GM21717 (cell line): Measurements from ENCODE around the gene CD8B2.
"Not testable (repeated sequence)": the region's sequence is repeated elsewhere in the genome, so short reads cannot be mapped to it uniquely, and the experiment has no call there.

Source experiments
- ATAC-seq: cut with Tn5 transposase; IDR thresholded peaks from one replicate; pipeline ENCODE4 v1.9.1; 2021; ENCODE audit warnings: mild to moderate bottlenecking, moderate library complexity; ENCODE audit not compliant: unreplicated experiment

The CD8B2 gene

DNA sequence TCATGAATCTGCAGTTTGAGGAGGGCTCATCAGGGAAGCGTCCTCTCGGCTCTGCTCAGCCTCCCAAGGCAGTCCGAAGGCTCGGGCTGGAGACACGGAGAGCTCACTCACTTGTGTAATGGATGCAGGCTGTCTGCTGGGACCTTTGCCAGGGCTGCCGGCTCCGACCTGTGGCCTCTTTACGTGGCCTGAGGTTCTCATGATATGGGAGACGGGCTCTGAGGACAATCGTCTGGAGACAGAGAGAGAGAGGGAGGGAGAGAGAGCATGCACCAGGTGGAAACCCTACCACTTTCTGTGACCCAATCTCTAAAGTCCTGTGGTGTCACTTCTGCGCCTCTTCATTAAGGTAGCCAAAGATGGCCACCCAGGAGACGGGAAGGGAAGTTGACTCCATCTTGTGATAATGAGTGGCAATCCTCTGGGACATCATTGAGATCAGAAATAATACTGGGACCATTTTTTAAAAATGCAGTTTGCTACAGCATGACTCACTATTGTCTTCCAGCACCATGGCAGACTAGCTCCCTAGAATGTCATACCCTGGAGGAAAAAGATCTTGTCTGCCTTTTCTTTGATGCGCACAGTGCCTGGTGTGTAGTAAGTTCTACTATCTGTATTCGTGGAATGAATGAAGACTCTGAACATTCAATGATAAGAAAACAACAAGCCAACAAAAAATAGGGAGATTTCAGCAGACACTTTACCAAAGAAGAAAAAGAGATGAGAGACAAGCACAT is 60.2 kb downstream of the CD8B2 start:
- no peak for ATAC-seq

DNA sequence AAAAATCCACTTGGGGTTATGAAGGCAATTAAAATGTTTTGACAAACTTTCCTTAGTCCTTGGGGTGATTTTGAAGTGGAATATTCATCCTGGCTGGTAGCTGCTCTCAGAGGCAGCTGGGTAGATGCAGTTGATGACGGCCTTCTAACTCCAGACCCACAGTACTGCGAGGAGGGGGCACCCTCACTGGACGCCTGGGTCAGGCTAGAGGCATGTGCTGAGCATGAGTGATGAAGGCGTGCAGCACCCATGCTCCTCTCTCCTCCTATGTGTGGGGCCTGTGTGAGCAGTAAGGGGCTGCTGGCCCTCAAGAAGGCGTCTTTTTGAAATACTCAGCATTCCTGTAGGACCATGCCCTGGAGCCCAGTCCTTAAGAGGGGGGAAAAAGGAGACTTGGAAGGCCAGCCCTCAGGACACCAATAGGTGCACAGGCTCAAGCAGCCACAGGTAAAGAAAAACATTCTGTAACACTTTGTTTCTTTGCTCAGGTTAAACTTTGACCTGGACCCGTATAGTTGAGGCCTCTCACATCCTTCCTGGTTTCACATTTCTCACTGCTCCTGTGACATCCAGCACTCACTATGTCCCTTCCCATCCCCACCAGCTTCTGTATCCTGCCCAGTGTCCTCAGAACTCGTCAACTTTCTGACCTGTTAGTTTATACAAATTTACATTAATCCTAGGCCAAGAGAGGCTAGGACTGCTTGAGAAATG is 64.4 kb downstream of the CD8B2 start:
- no peak for ATAC-seq

DNA sequence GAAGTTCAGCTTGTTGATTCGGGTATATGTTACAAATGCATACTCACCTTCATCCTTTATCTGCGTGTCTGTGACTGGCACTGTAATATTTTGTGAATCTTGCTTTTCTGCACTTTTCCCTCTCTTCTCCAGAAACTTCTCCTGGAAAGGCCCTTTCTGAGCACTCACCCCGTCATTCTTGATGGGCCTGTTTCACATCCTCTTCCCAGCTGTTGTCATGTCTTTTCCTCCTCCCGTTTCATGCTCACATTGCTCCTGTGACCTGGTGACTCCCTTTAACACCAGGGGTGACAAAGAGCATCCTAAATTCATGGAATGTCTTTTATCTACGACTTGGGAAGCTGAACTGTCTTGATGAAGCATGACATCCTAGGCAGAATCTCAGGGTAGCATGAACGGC is 65.8 kb downstream of the CD8B2 start:
- no peak for ATAC-seq

DNA sequence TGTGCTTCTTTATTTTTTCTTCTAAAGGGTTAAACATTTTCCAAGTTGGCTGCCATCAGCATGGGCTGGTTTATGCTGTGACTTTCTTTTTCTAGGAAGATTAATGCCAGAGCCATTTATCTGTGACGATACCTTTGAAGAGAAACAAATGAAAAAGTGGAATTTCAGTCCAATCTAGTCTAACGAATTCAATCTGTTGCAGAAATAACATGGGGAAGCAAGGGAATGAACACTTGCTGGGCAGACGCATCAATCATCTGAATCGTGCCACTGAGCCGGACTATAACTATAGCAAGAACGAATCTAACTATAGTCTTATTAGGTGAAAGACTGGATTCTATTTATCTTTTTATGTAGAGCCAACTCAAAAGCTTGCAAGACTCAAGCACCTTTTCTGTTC is 66.2 kb downstream of the CD8B2 start:
- no peak for ATAC-seq

DNA sequence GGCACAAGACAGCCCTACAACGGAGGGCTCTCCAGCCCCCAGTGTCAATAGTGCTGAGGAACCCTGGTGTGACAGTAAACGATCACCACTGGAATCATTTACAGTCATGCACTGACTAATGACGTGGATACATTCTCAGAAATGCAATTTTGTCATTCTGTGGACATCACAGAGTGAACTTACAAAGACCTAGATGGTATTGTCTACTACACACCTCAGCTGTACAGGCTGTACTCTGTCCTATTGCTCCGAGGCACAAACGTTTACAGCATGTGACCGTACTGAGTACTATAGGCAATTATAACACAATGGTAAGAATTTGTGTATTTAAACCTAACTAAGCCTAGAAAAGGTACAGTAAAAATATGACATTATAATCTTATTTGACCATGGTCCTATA is 67.2 kb downstream of the CD8B2 start:
- no peak for ATAC-seq

DNA sequence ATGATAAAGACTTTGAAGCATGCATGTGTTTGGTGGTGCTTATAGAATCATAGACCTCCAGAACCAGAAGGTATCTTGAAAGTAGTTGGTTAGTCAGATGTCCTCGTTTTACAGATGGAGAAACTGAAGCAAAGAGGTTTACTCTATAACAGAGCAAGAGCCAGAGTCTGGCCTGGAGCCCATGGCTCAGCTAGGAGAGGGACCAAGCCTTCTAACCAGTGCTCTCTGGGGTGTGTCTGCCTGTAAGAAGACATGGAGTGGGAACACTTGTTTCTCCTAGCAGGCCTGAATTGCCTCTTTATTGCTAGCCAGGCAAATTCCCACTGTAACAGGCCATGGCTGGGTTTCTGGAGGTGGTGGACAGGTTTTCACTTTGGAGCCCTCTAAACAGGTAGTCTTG is 67.9 kb downstream of the CD8B2 start:
- no peak for ATAC-seq

DNA sequence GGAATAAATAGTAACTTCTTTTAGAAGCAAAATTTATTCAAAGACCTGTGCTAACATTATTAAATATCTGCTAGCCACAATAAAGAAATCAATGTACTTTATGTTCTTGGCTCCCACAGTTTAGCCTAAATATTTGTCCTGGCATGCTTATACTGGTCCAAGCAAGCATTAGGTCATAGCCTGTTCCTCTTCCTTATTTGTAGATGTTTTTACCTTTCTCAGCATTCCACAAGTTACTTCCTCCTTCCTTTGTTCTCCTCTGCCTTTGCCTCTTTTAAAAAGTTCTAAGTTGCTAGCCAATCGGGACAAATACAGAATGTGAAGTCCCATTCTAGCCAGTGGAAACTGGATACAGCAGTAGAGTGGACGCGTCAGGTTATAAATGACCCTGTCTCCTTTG is 72.6 kb downstream of the CD8B2 start:
- not testable (repeated sequence) for ATAC-seq

DNA sequence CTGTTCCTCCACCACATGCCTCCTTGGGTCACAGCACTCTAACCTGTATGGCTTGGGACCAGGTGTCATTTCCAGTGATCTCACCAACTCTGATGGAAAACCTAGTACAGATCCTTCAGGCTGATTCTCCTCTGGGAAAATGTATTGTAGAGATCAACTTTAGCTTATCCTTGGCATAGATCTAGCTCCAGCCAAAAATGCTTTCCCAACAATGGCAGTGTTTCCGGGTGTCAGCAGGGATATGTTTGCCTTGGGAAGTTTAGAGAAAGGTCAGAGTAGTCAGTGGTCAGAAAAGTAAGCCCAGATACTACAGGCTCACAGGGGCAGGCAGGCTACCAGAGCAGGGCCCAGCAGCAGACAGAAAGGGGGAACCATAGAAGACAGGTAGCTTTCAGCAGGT is 73.6 kb downstream of the CD8B2 start:
- ATAC-seq = no peak

DNA sequence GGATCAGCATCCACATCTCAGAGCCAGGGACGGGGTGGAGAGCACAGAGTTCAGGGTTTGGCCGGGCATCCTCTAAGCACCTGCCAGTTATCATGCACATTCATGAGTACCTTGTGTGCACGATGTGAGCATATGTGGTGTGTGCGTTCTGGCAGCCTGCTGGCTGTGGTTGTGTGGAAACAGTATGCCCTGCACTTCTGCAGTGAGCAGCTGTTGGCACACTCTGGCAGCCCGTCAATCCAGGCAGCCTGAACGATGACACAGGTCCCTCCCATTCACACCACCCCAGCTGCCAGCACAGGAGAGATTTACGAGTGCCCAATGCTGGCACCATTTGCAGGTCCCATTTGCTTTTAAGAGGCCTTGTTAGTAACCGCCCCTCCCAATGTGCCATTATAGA is 74.2 kb downstream of the CD8B2 start:
- no peak for ATAC-seq

DNA sequence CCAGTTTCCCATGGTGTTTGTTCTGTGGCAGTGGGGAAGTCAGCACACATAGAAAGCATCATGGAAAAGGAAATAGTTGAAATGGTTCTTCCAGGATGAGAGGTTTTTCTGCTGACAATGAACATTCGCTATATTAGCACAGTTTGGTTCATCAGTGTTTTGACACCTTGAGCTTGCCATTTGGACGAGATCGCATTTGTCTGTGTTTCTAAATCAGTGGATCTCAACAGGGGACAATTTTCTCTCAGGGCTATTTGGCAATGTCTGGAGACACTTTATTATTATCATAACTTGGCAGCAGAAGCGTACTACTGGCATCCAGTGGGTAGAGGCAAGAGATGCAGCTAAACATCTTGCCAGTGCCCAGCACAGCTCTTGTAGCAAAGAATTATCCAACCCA is 74.6 kb downstream of the CD8B2 start:
- ATAC-seq = no peak

DNA sequence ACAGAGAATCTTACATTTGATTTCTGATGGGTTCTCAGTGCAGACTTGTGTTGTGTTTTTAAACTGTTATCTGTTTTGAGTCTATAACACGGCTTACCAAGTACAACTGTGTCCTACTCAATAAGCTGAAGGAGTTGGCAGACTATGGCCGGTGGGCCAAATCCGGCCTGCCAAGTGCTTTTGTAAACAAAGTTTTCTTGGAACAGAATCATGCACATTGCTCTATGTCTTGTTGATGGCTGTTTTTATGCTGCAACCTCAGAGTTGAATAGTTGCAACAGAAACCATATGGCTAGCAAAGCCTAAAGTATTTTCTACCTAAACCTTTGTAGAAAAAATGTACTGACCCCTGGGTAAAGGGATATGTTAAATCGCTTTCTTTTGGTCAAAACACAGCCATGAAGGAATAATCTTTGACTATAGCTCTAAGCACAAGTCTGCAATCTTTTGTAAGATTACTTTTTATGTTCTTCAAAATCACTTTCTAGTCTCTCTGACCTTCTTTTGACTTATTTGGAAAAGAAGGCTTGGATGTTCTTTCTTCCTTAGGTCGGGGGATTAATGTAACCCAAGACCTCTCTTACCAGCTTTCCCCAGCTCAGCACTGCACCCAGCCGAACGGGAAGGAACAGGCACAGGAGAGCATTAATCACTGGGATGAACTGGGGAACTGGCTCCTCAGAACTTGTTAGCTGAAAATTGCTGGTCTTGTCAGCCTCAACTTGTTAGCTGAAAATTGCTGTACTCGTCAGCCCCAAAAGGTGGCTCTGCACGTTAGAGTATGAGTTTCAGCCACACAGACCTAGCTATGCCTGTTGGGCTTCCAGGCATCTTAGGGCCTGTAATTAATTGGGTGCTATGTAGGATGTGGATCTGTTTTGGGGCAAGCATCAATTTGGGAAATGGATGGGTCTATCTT is 75.4 kb downstream of the CD8B2 start:
- ATAC-seq = no peak

DNA sequence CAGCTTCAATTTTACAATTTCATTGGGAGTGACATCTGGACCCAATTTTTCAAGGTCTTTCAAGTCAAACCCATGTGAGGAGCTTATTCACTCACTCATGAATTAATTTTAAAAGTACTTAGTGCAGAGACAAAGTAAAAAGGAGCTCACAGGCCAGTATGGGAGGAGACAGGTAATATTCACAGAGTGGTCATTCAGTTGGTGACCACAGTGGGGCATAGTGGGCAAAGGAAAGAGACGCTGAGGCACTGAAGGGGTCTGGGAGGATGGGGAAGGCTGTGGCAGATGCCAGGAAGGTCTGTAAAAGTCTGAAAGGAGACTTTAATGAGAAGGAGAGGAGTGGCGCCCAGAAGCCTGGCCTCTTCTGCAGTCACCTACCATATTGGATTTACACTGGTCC is 76.0 kb downstream of the CD8B2 start:
- ATAC-seq = no peak

DNA sequence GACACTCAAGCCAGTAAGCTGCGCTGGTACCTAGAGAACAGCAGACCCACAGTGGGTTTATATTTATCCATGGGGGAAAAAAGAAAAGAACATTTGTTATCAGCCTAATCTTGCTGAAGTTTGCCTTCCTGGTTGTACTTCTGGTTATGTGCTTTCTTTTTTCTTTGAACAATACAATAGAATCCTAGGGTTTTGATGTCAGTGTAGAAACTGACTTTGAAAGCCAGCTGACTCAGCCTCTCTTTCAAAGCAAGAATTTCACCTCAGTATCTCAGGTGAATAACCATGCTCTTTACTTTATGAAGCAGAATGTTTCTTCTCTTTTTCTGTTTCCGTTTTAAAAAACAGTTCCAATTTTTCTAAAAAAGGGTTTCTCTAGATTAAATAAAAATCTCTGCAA is 78.4 kb downstream of the CD8B2 start:
- no peak for ATAC-seq

DNA sequence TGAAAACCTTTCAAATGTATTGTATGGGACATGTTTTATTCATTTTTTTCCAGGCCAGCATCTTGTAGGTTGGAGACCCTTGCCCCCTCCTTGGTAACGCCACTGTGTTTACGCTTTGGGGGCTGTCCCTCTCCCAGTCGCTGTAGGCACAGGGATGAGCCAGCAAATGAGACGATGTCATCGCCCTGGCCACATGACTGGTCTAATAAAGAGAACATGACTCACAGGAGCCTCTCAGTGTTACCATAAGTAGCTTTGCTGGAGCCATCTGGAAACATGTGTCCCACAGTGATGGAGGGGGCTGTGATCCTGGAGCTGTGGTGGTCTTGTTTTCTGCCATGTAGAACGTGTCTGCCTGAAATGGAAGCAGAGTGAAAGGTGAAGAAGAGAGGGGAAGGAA is 78.9 kb downstream of the CD8B2 start:
- ATAC-seq = no peak

DNA sequence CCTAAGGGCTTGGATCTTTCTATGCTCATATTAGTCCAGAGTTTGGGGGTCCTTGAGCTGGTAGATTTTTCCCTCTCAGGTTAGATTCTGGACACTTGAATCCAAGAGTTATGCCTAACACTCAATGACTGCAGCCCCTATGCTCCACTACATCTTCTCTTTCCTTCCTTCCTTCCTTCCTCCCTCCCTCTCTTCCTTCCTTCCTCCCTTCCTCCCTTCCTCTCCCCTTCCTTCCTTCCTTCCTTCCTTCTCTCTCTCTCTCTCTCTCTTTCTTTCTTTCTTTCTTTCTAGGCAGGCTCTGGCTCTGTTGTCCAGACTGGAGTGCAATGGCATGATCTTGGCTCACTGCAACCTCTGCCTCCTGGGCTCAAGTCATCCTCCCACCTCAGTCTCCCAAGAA is 79.3 kb downstream of the CD8B2 start:
- ATAC-seq = not testable (repeated sequence)

DNA sequence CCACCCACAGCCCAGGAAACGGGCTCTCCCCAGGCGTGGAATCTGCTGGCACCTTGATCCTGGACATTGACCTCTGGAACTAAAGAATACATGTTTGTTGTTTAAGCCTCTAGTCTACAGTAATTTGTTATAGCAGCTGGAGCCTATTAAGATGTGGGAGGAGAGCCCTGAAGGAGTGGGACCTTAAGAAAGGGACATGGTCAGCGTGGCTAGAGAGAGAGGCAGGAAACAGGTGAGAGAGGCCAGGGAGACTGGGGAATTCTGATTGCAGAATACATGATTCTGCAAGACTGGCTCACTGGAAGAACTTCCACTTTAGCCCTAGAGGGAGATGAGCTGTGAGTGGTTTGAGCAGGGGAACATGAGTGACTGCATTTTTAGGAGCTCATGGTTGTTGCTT is 83.2 kb downstream of the CD8B2 start:
- no peak for ATAC-seq
